Stimulated activated naive CD8-positive, alpha-beta T cell treated with anti-CD3 and anti-CD28 coated beads, Interleukin-15, amount 100 ng/mL, for 72 hours (primary cell): Measurements from ENCODE around the gene FURIN.
"Not testable (repeated sequence)": the region's sequence is repeated elsewhere in the genome, so short reads cannot be mapped to it uniquely, and the experiment has no call there.

Source experiments
- ATAC-seq: fragments of 150-1000 bp; cut with Tn5 transposase; 2 replicates; pipeline ENCODE4 v1.10.0; 2021; ENCODE audit warnings: mild to moderate bottlenecking, moderate library complexity
- DNase-seq, 2 donors: peaks; one replicate each; pipeline ENCODE4 v3.0.0; 2021 to 2022
- H3K27ac Mint-ChIP-seq, 2 donors: one replicate each; pipeline ENCODE4 v1.8.0; 2022; ENCODE audit warnings: mild to moderate bottlenecking in 2 of 2, mixed read lengths in 2 of 2, moderate library complexity in 2 of 2
- H3K27me3 Mint-ChIP-seq: one replicate; pipeline ENCODE4 v1.8.0; 2022; ENCODE audit warnings: mixed read lengths
- H3K4me1 Mint-ChIP-seq: one replicate; pipeline ENCODE4 v1.8.0; 2022; ENCODE audit warnings: mild to moderate bottlenecking, mixed read lengths
- H3K4me3 Mint-ChIP-seq, 2 donors: one replicate each; pipeline ENCODE4 v1.8.0; 2022; ENCODE audit warnings: mild to moderate bottlenecking in 2 of 2, mixed read lengths in 2 of 2, moderate library complexity in 1 of 2
- H3K9me3 Mint-ChIP-seq, 2 donors: one replicate each; pipeline ENCODE4 v1.8.0; 2022; ENCODE audit warnings: mixed read lengths in 2 of 2

Gene FURIN

DNA sequence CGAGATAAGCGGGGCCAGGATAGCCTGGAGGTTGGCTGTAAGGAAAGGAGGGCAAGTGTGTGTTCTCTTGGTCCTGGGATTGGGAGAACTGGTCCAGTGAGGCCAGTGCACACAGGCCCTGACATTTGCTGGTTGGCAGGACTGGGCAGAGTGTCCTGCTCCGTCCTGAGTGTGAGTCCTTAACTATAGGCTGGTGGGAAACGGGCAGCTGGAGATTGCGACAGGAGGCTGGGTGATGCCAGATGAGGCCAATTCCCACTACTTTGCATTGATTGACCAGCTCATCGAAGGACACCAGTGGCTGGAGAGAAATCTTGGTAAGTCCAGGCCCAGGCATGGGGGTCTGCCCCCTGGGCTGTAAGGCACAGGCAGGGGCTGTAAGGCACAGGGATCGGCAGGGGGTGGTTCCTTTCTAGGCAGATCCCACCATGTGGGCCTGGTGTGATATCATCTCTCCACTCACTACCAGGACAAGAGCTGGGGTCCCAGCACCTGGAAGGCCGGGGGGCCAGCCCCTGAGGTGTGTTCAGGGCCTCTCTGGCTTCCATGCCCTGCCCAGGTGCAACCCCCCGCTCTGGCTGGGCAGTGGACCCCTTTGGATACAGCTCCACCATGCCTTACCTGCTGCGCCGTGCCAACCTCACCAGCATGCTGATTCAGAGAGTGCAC is 37.9 kb downstream of the FURIN start:
- peak overlapping the region in 1 of 2 donors; percentile 52 for H3K27ac Mint-ChIP-seq
- H3K4me1 Mint-ChIP-seq = peaks cover 31% of the 10 kb centered on the region
- DNase-seq (no peak), ATAC-seq (no peak)
- no peaks in the 10 kb centered on the region for H3K9me3 Mint-ChIP-seq
- H3K4me3 Mint-ChIP-seq = no peak overlapping the region
- H3K27me3 Mint-ChIP-seq = no peaks in the 10 kb centered on the region

DNA sequence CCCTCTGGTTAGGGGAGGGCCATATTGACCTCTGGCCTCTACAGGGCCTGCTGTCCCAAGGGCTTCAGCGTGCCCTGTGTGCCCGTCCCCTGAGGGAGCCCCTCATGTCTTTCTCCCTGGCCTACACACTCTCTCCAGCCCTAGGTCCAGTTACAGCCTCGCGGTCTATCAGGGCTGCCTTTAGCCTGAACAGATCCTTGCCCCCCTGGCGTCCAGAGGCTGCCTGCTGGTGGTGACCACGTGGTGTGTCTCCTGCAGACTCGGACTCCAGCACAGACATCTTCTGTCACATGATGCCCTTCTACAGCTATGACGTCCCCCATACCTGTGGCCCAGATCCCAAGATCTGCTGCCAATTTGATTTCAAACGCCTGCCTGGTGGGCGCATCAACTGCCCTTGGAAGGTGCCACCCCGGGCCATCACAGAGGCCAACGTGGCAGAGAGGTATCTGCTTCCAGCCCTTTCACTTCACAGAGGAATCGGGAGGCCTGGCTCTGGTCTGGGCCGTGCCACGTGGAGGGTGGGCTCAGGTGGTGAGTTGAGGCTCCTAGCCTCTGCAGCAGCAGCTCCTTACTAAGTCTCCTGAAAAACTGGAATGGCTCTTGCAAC is 38.8 kb downstream of the FURIN start:
- Mint-ChIP-seq H3K9me3 (no peaks in the 10 kb centered on the region), H3K4me1 (peaks cover 24% of the 10 kb centered on the region), H3K27me3 (no peaks in the 10 kb centered on the region), H3K27ac (no peak overlapping the region), H3K4me3 (no peak overlapping the region)
- ATAC-seq = no peak
- no peak for DNase-seq

DNA sequence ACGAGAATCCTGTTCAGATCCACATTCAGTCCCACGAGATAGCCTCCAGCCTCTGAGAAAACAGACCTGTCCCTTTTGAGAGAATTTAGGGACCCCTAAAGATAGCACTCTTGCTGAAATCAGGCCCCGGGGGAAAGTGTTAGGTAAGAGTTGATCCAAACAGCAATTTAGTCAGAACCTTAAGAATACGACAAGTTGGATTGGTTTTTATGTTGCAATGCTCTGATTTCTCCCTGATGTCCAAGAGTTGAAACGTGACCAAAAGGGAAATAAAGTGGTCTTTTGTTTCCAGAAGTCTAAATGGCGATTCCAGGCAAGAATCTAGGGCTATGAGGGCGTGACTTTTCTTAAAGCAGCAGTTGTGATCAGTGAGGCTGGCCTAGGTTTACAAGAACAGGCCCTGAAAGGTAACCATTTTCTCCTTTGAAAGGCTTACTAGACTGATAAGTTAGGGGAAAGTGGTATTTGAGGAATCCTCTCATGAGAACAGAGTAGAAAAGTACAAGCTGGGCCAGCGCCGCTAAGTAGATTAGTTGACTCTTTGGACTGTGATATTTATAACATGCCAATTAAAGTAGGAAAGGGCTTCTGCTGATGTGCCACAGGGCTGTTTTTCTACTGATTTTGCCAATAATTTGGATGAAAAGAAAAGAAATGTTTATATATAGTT is 39.6 kb downstream of the FURIN start:
- ATAC-seq = no peak
- Mint-ChIP-seq H3K9me3 (no peaks in the 10 kb centered on the region), H3K4me1 (peaks cover 24% of the 10 kb centered on the region), H3K27ac (no peak overlapping the region), H3K4me3 (no peak overlapping the region), H3K27me3 (no peaks in the 10 kb centered on the region)
- DNase-seq = no peak

DNA sequence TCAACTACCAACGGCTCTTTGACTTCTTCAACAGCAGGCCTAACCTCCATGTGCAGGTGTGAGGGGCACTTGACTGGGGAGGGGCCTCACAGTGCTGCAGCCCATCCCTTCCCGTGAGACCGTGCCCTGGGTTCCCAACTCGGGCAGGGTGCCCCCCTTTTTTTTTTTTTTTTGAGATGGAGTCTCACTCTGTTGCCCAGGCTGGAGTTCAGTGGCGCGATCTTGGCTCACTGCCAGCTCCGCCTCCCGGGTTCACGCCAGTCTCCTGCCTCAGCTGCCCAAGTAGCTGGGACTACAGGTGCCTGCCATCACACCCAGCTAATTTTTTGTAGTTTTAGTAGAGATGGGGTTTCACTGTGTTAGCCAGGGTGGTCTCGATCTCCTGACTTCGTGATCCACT is 41.1 kb downstream of the FURIN start:
- H3K4me1 Mint-ChIP-seq = peaks cover 13% of the 10 kb centered on the region
- not testable (repeated sequence) for ATAC-seq

DNA sequence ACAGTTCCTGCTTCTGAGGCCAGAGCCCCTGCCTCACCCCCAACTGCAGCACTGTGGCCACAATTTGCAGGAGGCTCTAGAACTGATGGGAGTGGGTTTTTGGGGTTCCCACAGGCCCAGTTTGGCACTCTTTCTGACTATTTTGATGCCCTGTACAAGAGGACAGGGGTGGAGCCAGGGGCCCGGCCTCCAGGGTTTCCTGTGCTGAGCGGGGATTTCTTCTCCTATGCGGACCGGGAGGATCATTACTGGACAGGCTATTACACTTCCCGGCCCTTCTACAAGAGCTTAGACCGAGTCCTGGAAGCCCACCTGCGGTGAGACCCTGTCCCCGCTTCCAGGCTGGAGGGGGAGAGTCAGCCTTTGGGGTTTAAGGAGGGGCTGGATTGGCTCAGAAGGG is 41.6 kb downstream of the FURIN start:
- H3K4me1 Mint-ChIP-seq = peaks cover 12% of the 10 kb centered on the region
- no peak for DNase-seq
- H3K27me3 Mint-ChIP-seq = no peaks in the 10 kb centered on the region
- no peaks in the 10 kb centered on the region for H3K9me3 Mint-ChIP-seq
- H3K27ac Mint-ChIP-seq = peak overlapping the region in 1 of 2 donors; percentile 21
- no peak for ATAC-seq
- no peak overlapping the region for H3K4me3 Mint-ChIP-seq

More for the DNA sequence above, 41.1 kb downstream of the FURIN start:
- not testable (repeated sequence) for H3K27me3 Mint-ChIP-seq, H3K9me3 Mint-ChIP-seq, DNase-seq, H3K4me3 Mint-ChIP-seq
- peak overlapping the region in 1 of 2 donors; percentile 67 for H3K27ac Mint-ChIP-seq

DNA sequence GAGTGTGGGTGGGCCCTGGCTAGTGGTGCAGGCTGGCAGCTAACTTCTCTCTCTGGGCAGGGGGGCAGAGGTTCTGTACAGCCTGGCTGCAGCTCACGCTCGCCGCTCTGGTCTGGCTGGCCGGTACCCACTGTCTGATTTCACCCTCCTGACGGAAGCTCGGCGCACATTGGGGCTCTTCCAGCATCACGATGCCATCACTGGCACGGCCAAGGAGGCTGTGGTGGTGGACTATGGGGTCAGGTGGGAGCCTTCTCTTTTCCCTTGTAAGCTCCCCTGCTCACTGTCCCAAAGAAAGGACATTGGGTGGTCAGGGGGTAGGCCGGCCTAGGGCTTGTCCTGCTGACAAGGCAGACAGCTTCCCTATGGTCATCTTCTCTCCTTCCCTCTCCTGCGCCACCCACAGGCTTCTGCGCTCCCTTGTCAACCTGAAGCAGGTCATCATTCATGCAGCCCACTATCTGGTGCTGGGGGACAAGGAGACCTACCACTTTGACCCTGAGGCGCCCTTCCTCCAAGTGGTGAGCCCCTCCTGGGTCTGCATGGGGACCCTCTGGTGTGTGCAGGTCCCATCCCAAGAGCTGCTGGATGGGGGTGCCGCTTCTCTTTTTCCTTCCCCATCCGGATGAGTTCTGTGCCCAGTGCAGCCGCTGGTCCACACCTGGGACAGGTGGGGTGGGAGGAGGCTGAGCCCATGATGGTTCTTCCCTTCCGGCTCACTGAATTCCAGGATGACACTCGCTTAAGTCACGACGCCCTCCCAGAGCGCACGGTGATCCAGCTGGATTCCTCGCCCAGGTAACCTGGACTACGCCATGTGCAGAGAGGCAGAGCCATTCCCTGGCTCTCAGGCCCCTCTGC is 42.3 kb downstream of the FURIN start:
- ATAC-seq = no peak
- Mint-ChIP-seq H3K4me1 (peaks cover 10% of the 10 kb centered on the region), H3K27ac (no peak overlapping the region), H3K27me3 (no peaks in the 10 kb centered on the region), H3K4me3 (no peak overlapping the region), H3K9me3 (no peaks in the 10 kb centered on the region)
- DNase-seq = no peak

DNA sequence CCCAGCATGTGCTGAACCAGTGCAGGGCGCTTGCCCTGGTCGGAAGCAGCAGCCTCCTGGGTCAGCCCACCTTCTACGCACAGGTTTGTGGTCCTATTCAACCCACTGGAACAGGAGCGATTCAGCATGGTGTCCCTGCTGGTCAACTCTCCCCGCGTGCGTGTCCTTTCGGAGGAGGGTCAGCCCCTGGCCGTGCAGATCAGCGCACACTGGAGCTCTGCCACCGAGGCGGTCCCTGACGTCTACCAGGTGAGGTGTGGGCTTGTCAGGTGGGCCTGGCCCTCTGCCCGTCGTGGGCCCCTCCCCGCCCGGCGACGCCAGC is 42.9 kb downstream of the FURIN start:
- no peak overlapping the region for H3K27ac Mint-ChIP-seq
- no peak for ATAC-seq
- no peak overlapping the region for H3K4me3 Mint-ChIP-seq
- peaks cover 8% of the 10 kb centered on the region for H3K4me1 Mint-ChIP-seq
- H3K9me3 Mint-ChIP-seq = no peaks in the 10 kb centered on the region
- DNase-seq = no peak
- no peaks in the 10 kb centered on the region for H3K27me3 Mint-ChIP-seq

DNA sequence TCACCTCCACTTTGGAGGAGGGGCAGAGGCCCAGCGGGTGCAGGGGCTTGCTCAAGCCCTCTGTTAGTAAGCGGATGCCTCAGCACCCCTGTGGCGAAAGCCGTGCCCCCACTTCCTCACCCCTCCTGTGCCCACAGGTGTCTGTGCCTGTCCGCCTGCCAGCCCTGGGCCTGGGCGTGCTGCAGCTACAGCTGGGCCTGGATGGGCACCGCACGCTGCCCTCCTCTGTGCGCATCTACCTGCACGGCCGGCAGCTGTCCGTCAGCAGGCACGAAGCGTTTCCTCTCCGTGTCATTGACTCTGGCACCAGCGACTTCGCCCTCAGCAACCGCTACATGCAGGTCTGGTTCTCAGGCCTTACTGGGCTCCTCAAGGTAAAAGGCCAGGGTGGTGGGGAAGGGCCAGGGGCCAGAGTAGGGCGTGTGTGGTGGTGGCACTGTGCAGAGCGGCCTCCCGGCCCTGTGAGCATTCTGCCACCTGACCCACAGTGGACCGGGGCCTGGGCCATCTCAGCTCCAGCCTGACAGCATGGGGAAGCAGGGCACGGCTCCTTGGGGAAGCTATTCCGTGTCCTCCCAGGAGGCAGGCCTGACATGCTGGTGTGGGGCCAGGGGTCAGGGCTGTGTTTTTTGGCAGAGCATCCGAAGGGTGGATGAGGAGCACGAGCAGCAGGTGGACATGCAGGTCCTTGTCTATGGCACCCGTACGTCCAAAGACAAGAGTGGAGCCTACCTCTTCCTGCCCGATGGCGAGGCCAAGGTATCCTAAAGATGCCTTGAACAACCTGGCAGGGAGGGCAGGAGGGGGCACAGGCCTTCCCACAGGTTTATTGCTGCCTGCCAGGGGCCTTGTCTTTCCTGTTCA is 43.8 kb downstream of the FURIN start:
- Mint-ChIP-seq H3K4me1 (peaks cover 8% of the 10 kb centered on the region), H3K9me3 (no peaks in the 10 kb centered on the region), H3K27ac (no peak overlapping the region), H3K27me3 (no peaks in the 10 kb centered on the region), H3K4me3 (no peak overlapping the region)
- ATAC-seq = no peak
- DNase-seq = no peak

DNA sequence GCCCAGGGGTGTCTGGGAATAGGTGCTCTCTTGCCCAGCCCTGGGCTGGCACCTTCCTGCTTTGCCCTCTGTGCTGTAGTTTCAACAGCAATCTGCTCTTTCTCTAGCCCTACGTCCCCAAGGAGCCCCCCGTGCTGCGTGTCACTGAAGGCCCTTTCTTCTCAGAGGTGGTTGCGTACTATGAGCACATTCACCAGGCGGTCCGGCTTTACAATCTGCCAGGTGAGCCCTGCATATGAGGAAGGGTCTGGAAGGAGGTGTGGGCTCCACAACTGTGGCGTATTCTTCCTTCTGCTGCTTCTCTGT is 44.3 kb downstream of the FURIN start:
- no peak for ATAC-seq
- no peak for DNase-seq
- no peaks in the 10 kb centered on the region for H3K9me3 Mint-ChIP-seq
- peak overlapping the region in 1 of 2 donors; percentile 85 for H3K27ac Mint-ChIP-seq
- H3K4me1 Mint-ChIP-seq = peaks cover 8% of the 10 kb centered on the region
- H3K4me3 Mint-ChIP-seq = no peak overlapping the region
- no peaks in the 10 kb centered on the region for H3K27me3 Mint-ChIP-seq

DNA sequence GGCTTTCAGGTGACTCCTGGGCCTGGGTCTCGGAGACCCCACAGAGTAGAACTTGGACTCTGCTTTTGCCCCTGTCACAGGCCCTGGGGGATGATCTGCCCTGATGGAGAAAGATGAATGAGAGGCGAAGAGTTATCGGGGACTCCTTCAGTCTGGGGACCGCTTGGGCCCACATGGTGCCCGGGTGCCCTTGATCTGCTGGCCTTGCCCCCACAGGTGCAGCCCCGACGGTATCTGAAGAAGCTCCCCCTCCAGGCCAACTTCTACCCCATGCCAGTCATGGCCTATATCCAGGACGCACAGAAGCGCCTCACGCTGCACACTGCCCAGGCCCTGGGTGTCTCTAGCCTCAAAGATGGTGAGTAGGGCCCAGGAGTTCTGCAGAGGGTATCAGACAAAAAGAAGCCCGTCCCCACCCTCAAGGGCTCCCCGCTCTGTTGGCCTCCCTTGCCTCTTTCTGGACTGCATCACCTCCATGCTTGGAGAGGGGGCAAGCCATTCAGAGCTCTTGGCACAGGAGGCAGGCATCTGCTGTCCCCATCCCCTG is 45.1 kb downstream of the FURIN start:
- Mint-ChIP-seq H3K27me3 (no peaks in the 10 kb centered on the region), H3K9me3 (no peaks in the 10 kb centered on the region), H3K4me3 (no peak overlapping the region), H3K27ac (no peak overlapping the region), H3K4me1 (peaks cover 8% of the 10 kb centered on the region)
- no peak for DNase-seq
- no peak for ATAC-seq

DNA sequence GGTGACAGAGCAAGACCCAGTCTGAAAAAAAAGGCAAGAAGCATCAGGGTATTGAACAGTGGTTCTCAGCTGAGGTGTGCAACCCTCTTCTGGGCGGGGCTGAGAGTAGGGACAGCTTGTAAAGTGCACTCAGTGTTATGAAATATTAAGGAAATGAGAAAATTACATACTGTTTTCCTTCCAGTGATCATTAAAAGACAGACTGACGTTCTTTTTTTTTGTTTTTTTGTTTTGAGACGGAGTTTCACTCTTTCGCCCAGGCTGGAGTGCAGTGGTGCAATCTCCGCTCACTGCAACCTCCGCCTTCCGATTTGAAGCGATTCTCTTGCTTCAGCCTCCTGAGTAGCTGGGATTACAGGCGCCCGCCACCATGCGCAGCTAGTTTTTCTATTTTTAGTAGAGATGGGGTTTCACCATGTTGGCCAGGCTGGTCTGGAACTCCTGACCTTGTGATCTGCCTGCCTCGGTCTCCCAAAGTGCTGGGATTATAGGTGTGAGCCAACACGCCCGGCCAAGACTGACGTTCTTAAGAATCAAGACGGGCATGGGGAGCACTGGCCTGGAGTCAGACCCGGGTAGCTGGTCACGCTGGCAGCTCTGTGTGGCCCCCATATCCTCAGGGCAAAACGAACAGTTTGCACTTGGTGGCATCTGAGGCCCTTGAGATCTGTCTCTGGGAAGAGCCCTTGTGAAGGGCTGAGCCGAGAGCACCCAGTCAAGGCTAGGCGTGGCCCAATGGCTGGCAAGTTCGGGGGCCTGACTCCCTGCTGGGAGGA is 46.1 kb downstream of the FURIN start:
- Mint-ChIP-seq H3K27ac (no peak overlapping the region), H3K9me3 (no peaks in the 10 kb centered on the region), H3K4me3 (no peak overlapping the region), H3K4me1 (peaks cover 8% of the 10 kb centered on the region), H3K27me3 (no peaks in the 10 kb centered on the region)
- DNase-seq (no peak), ATAC-seq (no peak)

DNA sequence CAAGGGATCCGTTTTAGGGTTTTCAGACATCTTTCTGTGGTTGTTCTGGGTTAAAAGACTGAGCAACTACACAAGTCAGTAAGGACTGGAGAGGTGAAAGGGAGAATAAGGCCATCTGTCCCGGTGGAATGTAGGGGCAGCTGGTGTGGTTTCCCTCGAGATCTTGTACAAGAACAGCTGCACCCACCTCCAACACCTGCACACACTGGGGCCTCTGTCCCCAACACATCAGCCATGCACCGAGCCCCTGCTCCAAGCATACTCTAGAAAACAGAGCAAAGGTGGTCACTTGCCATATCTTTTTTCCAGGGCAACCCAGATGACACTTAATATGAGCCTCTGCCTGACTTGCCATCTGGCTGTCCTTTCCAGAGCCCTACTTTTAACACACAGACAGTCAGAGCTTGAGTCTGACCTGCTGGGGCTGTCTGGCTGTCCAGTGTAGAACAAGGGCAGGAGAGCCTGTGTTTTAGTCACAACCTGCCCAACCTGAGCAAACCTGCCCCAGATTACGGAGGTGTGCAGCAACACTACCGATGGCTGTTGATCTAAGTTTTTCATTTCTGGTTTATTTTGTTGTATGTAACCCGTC is 46.9 kb downstream of the FURIN start:
- peaks cover 8% of the 10 kb centered on the region for H3K4me1 Mint-ChIP-seq
- H3K27me3 Mint-ChIP-seq = no peaks in the 10 kb centered on the region
- H3K4me3 Mint-ChIP-seq = no peak overlapping the region
- no peaks in the 10 kb centered on the region for H3K9me3 Mint-ChIP-seq
- no peak for DNase-seq
- H3K27ac Mint-ChIP-seq = peak overlapping the region in 1 of 2 donors; percentile 11
- ATAC-seq = no peak

DNA sequence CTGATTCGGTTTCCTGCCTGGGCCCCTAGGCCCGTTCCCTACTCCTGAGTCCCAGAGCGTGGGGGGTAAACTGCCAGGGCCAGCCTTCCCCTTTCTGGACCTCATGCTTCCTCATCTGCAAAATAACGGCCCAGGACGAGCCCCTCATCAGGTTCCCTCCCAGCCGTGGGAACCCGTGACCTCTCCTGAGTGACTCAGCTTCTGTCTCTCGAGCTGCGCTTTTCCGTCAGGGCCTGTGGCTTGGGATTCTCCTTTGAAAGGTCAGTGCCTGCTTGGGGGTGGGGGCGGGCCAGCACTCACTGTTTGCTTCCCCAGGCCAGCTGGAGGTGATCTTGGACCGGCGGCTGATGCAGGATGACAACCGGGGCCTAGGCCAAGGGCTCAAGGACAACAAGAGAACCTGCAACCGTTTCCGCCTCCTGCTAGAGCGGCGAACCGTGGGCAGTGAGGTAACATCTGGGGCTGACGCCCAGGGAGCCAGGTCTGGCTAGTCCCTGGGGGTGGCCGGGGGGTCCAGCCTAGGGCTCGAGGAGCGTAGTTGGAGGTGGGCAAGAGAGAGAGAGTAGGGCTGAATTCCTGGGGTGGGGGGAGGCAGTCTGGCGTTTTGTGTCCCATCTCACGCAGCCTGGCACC is 47.5 kb downstream of the FURIN start:
- no peak for DNase-seq
- H3K4me3 Mint-ChIP-seq = no peak overlapping the region
- H3K27ac Mint-ChIP-seq = peak overlapping the region in 1 of 2 donors; percentile 11
- H3K9me3 Mint-ChIP-seq = no peaks in the 10 kb centered on the region
- peaks cover 8% of the 10 kb centered on the region for H3K4me1 Mint-ChIP-seq
- no peaks in the 10 kb centered on the region for H3K27me3 Mint-ChIP-seq
- ATAC-seq = no peak

DNA sequence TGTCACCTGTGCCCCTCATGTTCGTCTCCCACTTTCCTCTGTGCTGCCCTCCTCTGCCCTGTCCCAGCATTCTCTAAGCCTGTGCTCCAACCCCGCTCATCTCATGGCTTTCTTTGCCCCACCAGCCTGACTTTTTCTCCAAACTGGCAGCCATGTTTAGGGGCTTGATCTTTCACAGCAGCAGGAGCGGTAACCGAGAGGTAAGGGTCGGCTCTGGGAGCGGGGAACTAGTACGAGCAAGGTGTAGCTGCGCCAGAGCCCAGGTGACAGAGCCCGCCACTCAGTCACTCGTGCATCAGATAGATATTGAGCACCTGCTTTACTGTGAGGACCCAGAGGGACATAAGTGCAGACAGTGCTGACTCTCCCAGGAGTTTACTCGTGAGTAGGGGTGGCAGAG is 48.1 kb downstream of the FURIN start:
- H3K4me3 Mint-ChIP-seq = no peak overlapping the region
- H3K27me3 Mint-ChIP-seq = no peaks in the 10 kb centered on the region
- H3K4me1 Mint-ChIP-seq = peaks cover 8% of the 10 kb centered on the region
- H3K27ac Mint-ChIP-seq = no peak overlapping the region
- no peaks in the 10 kb centered on the region for H3K9me3 Mint-ChIP-seq
- ATAC-seq (no peak), DNase-seq (no peak)
